ENCODE results near the gene GALNT7. TPM values are rescaled to one million over a fixed set of nuclear protein-coding genes. Genes with fewer than 3 reads are reported as not detected.

GALNT7 gene
- total RNA-seq, 1 experiment from 2014 or later: 51.6 TPM

GRCh38 chr4:173319696-173320095, 151.1 kb downstream of the GALNT7 start:
- no TSS peak for BruUV-seq (replicated peaks)
- no peak for DNase-seq
- no peaks in the 10 kb centered on the region for H3K27me3 Mint-ChIP-seq (ENCODE audit: unreplicated experiment)
- no peak overlapping the region for H3K27ac Mint-ChIP-seq (ENCODE audit: unreplicated experiment)
- CTCF ChIA-PET: interaction anchor here (0.5 to 0.9 kb wide), 2 partner anchors 82 to 101 kb away, joined by 3 read pairs; no protein-coding TSS in a partner anchor
- no peaks in the 10 kb centered on the region for H3K9me3 Mint-ChIP-seq (ENCODE audit: low read depth, unreplicated experiment)
- peaks cover 6% of the 10 kb centered on the region for H3K36me3 Mint-ChIP-seq (ENCODE audit: insufficient read depth, unreplicated experiment)
- TF ChIP-seq, protein P1, sequence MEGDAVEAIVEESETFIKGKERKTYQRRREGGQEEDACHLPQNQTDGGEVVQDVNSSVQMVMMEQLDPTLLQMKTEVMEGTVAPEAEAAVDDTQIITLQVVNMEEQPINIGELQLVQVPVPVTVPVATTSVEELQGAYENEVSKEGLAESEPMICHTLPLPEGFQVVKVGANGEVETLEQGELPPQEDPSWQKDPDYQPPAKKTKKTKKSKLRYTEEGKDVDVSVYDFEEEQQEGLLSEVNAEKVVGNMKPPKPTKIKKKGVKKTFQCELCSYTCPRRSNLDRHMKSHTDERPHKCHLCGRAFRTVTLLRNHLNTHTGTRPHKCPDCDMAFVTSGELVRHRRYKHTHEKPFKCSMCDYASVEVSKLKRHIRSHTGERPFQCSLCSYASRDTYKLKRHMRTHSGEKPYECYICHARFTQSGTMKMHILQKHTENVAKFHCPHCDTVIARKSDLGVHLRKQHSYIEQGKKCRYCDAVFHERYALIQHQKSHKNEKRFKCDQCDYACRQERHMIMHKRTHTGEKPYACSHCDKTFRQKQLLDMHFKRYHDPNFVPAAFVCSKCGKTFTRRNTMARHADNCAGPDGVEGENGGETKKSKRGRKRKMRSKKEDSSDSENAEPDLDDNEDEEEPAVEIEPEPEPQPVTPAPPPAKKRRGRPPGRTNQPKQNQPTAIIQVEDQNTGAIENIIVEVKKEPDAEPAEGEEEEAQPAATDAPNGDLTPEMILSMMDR (IDR thresholded peaks at IDR 0.05; ENCODE audit: unreplicated experiment): no peak
- intact Hi-C loops (cut with micrococcal nuclease; ENCODE audit: unreplicated experiment): loop anchor here (1.0 kb wide), 1 partner anchor 98 kb away; no protein-coding TSS in a partner anchor
- no peak overlapping the region for H3K4me3 Mint-ChIP-seq (ENCODE audit: low read depth, unreplicated experiment)
- no peaks in the 10 kb centered on the region for H3K4me1 Mint-ChIP-seq (ENCODE audit: low read depth, unreplicated experiment)

DNA sequence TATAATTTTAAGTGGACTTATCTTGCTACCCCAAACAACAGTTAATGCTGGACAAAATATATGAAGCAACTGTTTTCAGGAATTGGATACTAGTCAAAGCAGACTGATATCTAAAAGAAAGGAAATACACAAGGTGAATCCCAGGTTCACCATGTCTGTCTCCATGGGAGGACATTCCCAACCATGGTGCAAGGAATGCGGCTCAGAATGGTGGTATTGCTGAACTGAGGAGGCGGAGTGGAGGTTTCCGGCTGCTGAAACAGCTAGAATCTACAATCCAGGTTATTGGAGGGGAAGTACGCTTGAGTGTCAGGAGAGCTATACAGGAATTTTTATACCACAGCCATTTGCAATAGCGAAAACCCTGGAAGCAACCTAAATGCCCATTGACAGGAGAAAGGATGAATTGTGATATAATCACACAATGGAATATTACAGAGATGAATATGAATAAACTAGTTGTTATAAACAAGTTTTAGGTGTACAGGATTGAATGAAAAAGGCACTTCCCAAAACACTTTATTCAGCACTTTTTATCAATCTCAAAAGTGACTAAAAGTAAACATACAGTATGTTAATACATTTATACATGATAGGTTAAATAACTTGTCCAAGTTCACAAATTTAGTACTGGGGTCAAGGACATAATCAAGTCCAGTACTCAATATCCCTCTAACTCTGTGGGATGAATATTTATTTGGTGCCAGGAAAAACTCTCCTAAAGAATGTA, 156.6 kb downstream of the GALNT7 start:
- peaks cover 6% of the 10 kb centered on the region for H3K36me3 Mint-ChIP-seq (ENCODE audit: insufficient read depth, unreplicated experiment)
- no peaks in the 10 kb centered on the region for H3K27me3 Mint-ChIP-seq (ENCODE audit: unreplicated experiment)
- no peak overlapping the region for H3K27ac Mint-ChIP-seq (ENCODE audit: unreplicated experiment)
- H3K9me3 Mint-ChIP-seq (ENCODE audit: low read depth, unreplicated experiment): no peaks in the 10 kb centered on the region
- BruUV-seq (replicated peaks): no TSS peak
- intact Hi-C loops (cut with micrococcal nuclease; ENCODE audit: unreplicated experiment): no loop called here
- TF ChIP-seq, protein P1 (IDR thresholded peaks at IDR 0.05; ENCODE audit: unreplicated experiment): no peak
- CTCF ChIA-PET: interaction anchor here (1.0 kb wide), 1 partner anchor 24 kb away, joined by 3 read pairs; no protein-coding TSS in a partner anchor
- DNase-seq: no peak
- H3K4me3 Mint-ChIP-seq (ENCODE audit: low read depth, unreplicated experiment): no peak overlapping the region
- no peaks in the 10 kb centered on the region for H3K4me1 Mint-ChIP-seq (ENCODE audit: low read depth, unreplicated experiment)

DNA sequence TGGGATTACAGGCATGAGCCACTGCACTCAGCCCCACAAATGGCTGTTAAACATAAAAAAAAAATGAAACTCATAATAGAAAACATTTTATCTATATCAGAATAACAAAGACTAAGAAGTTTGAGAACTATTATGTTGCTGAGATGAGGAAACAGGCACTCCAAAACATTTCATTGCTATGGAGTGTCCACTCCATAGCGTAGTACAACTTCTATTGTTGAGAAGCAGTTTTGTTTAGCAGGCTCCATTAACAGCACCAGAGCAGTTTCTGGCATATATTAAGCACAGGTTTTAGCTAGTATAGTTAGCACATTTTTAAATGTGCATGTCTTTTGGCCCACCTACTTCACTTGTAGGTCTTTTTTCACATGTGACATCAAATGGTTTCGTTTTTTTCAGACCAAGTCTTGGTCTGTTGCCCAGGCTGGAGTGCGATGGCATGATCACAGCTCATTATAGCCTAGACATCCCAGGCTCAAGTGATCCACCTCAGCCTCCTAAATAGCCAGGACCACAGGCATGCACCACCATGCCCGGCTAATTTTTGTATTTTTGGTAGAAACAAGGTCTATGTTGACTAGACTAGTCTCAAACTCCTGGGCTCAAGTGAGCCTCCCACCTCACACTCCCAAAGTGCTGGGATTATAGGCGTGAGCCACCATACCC, 159.8 kb downstream of the GALNT7 start:
- no peak for DNase-seq
- Mint-ChIP-seq H3K27me3 (ENCODE audit: unreplicated experiment) (no peaks in the 10 kb centered on the region), H3K27ac (ENCODE audit: unreplicated experiment) (no peak overlapping the region), H3K4me3 (ENCODE audit: low read depth, unreplicated experiment) (no peak overlapping the region), H3K9me3 (ENCODE audit: low read depth, unreplicated experiment) (no peaks in the 10 kb centered on the region), H3K4me1 (ENCODE audit: low read depth, unreplicated experiment) (peaks cover 9% of the 10 kb centered on the region), H3K36me3 (ENCODE audit: insufficient read depth, unreplicated experiment) (peaks cover 30% of the 10 kb centered on the region)
- no TSS peak for BruUV-seq (replicated peaks)
- CTCF ChIA-PET: no interaction called here
- intact Hi-C loops (cut with micrococcal nuclease; ENCODE audit: unreplicated experiment): no loop called here
- TF ChIP-seq, protein P1 (IDR thresholded peaks at IDR 0.05; ENCODE audit: unreplicated experiment): no peak

DNA sequence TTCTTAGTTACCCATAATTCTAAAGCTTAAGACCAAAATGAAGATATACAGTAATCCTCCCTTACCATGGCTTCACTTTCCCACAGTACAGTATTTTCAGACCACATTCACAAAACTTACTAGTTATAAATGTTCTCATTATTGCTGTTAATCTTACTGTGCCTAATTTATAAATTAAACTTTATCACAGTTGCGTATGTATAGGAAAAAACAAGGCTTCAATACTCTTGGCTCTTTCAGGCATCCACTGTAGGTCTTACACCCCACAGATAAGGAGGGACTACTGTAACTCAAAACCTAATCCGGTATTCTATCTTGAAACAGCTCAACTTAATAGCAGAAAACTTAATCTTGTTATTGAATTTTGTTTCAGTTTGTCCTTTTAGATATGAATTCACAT, 162.0 kb downstream of the GALNT7 start:
- no peak for DNase-seq
- H3K27ac Mint-ChIP-seq (ENCODE audit: unreplicated experiment): no peak overlapping the region
- intact Hi-C loops (cut with micrococcal nuclease; ENCODE audit: unreplicated experiment): loop anchor here (5.0 kb wide), 1 partner anchor 87 kb away; no protein-coding TSS in a partner anchor
- peaks cover 9% of the 10 kb centered on the region for H3K4me1 Mint-ChIP-seq (ENCODE audit: low read depth, unreplicated experiment)
- CTCF ChIA-PET: interaction anchor here (0.9 kb wide), 1 partner anchor 40 kb away, joined by 5 read pairs; the partner anchor contains the start of gene SAP30
- H3K27me3 Mint-ChIP-seq (ENCODE audit: unreplicated experiment): no peaks in the 10 kb centered on the region
- BruUV-seq (replicated peaks): no TSS peak
- TF ChIP-seq, protein P1 (IDR thresholded peaks at IDR 0.05; ENCODE audit: unreplicated experiment): no peak
- H3K4me3 Mint-ChIP-seq (ENCODE audit: low read depth, unreplicated experiment): no peak overlapping the region
- no peaks in the 10 kb centered on the region for H3K9me3 Mint-ChIP-seq (ENCODE audit: low read depth, unreplicated experiment)
- peaks cover 46% of the 10 kb centered on the region for H3K36me3 Mint-ChIP-seq (ENCODE audit: insufficient read depth, unreplicated experiment)

Data from Calu3 (cell line).